Lung (tissue), 12 donors: ENCODE data around the gene KNDC1. TPM values are rescaled to one million over a fixed set of nuclear protein-coding genes. Genes with fewer than 3 reads are reported as not detected.

ENCODE experiments used
- ATAC-seq: fragments of 200-7000 bp; cut with Tn5 transposase; one replicate; pipeline ENCODE4 v1.9.1; 2020; ENCODE audit warnings: moderate number of reproducible peaks; ENCODE audit not compliant: insufficient read depth, low FRiP score
- DNase-seq, 3 donors: peaks; one replicate each; pipeline ENCODE4 v3.0.0-alpha.2; 2013 to 2017
- H3K27ac ChIP-seq, 2 donors: one replicate each; pipeline ENCODE4 v1.5.1; 2013; ENCODE audit warnings: mild to moderate bottlenecking in 2 of 2, moderate library complexity in 2 of 2, control low read depth in 1 of 2, inconsistent platforms in 1 of 2, low read depth in 1 of 2, low read length in 1 of 2
- H3K27me3 ChIP-seq, 3 donors: one replicate each; pipeline ENCODE4 v1.5.1; 2013; ENCODE audit warnings: low read length in 2 of 3; ENCODE audit not compliant: control insufficient read depth in 3 of 3, insufficient read depth in 3 of 3
- H3K36me3 ChIP-seq, 4 donors: one replicate each; pipeline ENCODE4 v1.5.1; 2013; ENCODE audit warnings: low read length in 4 of 4, mild to moderate bottlenecking in 1 of 4, moderate library complexity in 1 of 4; ENCODE audit not compliant: control insufficient read depth in 4 of 4, insufficient read depth in 4 of 4
- H3K4me1 ChIP-seq, 5 donors: one replicate each; pipeline ENCODE4 v1.5.1; 2013; ENCODE audit warnings: low read length in 5 of 5, mild to moderate bottlenecking in 2 of 5, moderate library complexity in 1 of 5; ENCODE audit not compliant: control insufficient read depth in 5 of 5, insufficient read depth in 5 of 5
- H3K4me3 ChIP-seq: one replicate; pipeline ENCODE4 v1.5.1; 2013; ENCODE audit warnings: mild to moderate bottlenecking, control low read depth, moderate library complexity
- H3K9ac ChIP-seq, 2 donors: one replicate each; pipeline ENCODE4 v1.5.1; 2013; ENCODE audit warnings: low read length in 2 of 2, control low read depth in 1 of 2; ENCODE audit not compliant: insufficient read depth in 1 of 2
- H3K9me3 ChIP-seq, 4 donors: one replicate each; pipeline ENCODE4 v1.5.1; 2013; ENCODE audit warnings: low read length in 3 of 4, mild to moderate bottlenecking in 1 of 4, moderate library complexity in 1 of 4; ENCODE audit not compliant: control insufficient read depth in 4 of 4, insufficient read depth in 3 of 4
- WGBS, 2 donors: extraction: QIAGEN DNeasy Blood & Tissue Kit; methylation state at CpG; one replicate each; pipeline ENCODE4 v1.1.7; 2013; 5-methylcytosine and 5-hydroxymethylcytosine counted together
- polyA plus RNA-seq, 2 donors: library from polyadenylated mRNA; stranded (reverse); fragments of 200-250 nt; gene quantifications; one replicate each; pipeline ENCODE4 v1.2.1, GENCODE V29; 2013
- total RNA-seq, 2 donors: library from RNA; depleted of rRNA in 1 of 2; stranded (reverse); fragments of >200 nt in 1 of 2; gene quantifications; one replicate each; pipeline ENCODE4 v1.2.1, GENCODE V29; 2014 to 2021
- TF ChIP-seq, protein P1 (sequence below): IDR thresholded peaks from 2 replicates; pipeline ENCODE4 v1.5.1; 2012; ENCODE audit warnings: mild to moderate bottlenecking; ENCODE audit errors: control extremely low read depth, extremely low read depth
- donor health status: control.
- donor health status: control.
- donor health status: Bipolar disorder and iron deficiency.
- donor health status: healthy.
- donor health status: DM: yes; HTN: yes; CAD: no.

KNDC1 gene
- total and polyA plus RNA-seq, 4 donors = 3.2 to 21.0 (median 6.7) TPM

- peaks cover 0 to 6% (median 0%) of the 10 kb centered on the region in 3 donors for H3K27me3 ChIP-seq
- no peak for DNase-seq
- WGBS, 2 donors = 71 to 80% methylated on average over 18 of the region's 18 CpGs
Measured at GRCh38 chr10:133131053-133131452, 29.0 kb upstream of the KNDC1 start.

DNA sequence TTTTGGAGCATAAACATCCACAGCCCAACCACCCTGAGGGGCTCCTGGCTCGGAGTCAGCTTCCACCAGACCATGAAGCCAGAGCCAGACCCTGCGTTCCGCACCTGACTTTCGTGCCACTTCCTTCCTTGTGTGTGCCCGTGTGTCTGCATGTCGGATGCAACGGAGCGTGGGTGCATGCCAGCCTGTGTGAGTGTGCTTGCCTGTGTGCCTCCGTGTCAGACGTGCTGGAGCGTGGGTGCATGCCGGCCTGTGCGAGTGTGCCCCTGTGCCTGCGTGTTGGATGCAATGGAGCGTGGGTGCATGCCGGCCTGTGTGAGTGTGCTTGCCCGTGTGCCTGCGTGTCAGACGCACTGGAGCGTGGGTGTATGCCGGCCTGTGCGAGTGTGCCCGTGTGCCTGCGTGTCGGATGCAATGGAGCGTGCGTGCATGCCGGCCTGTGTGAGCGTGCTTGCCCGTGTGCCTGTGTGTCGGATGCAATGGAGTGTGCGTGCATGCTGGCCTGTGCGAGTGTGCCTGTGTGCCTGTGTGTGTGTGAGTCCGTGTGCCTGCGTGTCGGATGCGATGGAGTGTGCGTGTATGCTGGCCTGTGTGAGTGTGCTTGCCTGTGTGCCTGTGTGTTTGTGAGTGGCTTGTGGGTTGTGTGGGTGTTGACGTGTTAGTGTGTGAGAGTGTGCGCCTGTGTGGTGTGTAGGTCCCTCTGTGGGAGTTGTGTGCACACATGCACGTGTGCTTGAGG lies 28.1 kb upstream of the KNDC1 start:
- no peaks in the 10 kb centered on the region for H3K4me1 ChIP-seq
- ATAC-seq = no peak
- peaks cover 0 to 2% (median 0%) of the 10 kb centered on the region in 4 donors for H3K9me3 ChIP-seq
- peaks cover 0 to 6% (median 0%) of the 10 kb centered on the region in 3 donors for H3K27me3 ChIP-seq
- no peaks in the 10 kb centered on the region for H3K36me3 ChIP-seq
- no peak overlapping the region for H3K4me3 ChIP-seq
- DNase-seq = no peak
- 85 to 86% methylated on average over 41 of the region's 41 CpGs for WGBS, 2 donors
- H3K9ac ChIP-seq = no peak overlapping the region
- TF ChIP-seq, protein P1, sequence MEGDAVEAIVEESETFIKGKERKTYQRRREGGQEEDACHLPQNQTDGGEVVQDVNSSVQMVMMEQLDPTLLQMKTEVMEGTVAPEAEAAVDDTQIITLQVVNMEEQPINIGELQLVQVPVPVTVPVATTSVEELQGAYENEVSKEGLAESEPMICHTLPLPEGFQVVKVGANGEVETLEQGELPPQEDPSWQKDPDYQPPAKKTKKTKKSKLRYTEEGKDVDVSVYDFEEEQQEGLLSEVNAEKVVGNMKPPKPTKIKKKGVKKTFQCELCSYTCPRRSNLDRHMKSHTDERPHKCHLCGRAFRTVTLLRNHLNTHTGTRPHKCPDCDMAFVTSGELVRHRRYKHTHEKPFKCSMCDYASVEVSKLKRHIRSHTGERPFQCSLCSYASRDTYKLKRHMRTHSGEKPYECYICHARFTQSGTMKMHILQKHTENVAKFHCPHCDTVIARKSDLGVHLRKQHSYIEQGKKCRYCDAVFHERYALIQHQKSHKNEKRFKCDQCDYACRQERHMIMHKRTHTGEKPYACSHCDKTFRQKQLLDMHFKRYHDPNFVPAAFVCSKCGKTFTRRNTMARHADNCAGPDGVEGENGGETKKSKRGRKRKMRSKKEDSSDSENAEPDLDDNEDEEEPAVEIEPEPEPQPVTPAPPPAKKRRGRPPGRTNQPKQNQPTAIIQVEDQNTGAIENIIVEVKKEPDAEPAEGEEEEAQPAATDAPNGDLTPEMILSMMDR = no peak
- H3K27ac ChIP-seq = no peak overlapping the region

More at GRCh38 chr10:133131053-133131452, 29.0 kb upstream of the KNDC1 start:
- TF ChIP-seq, protein P1 = no peak
- Histone ChIP-seq H3K27ac (no peak overlapping the region), H3K4me1 (no peaks in the 10 kb centered on the region), H3K9ac (no peak overlapping the region), H3K4me3 (no peak overlapping the region), H3K9me3 (peaks cover 0 to 2% (median 0%) of the 10 kb centered on the region in 4 donors), H3K36me3 (no peaks in the 10 kb centered on the region)
- ATAC-seq = no peak

- no peak overlapping the region for H3K27ac ChIP-seq
- DNase-seq (no peak), ATAC-seq (no peak)
- H3K4me3 ChIP-seq = no peak overlapping the region
- WGBS, 2 donors = 87 to 93% methylated on average over 26 of the region's 26 CpGs
- no peaks in the 10 kb centered on the region for H3K4me1 ChIP-seq
- TF ChIP-seq, protein P1 = no peak
- peaks cover 0 to 2% (median 0%) of the 10 kb centered on the region in 4 donors for H3K9me3 ChIP-seq
- H3K27me3 ChIP-seq = peaks cover 0 to 6% (median 0%) of the 10 kb centered on the region in 3 donors
- H3K36me3 ChIP-seq = no peaks in the 10 kb centered on the region
- no peak overlapping the region for H3K9ac ChIP-seq
Measured at GRCh38 chr10:133132473-133133291, 27.3 kb upstream of the KNDC1 start.
